Lung microvascular endothelial cell (primary cell): ENCODE data around the gene KRTAP19-7. TPM values are rescaled to one million over a fixed set of nuclear protein-coding genes. Genes with fewer than 3 reads are reported as not detected.

ENCODE experiments used
- DNase-seq, 2 donors: peaks; one replicate each; pipeline versions ENCODE4 v3.0.0 to v3.0.0-alpha.2; 2010; ENCODE audit warnings: low read depth in 2 of 2
- total RNA-seq: library from RNA; depleted of rRNA; stranded (reverse); fragments of >200 nt; gene quantifications from 2 replicates; pipeline ENCODE4 v1.2.1, GENCODE V29; 2014

Gene KRTAP19-7, protein sequence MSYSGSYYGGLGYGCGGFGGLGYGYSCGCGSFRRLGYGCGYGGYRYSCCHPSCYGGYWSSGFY
- total RNA-seq, result not detected in 2 replicates

DNA sequence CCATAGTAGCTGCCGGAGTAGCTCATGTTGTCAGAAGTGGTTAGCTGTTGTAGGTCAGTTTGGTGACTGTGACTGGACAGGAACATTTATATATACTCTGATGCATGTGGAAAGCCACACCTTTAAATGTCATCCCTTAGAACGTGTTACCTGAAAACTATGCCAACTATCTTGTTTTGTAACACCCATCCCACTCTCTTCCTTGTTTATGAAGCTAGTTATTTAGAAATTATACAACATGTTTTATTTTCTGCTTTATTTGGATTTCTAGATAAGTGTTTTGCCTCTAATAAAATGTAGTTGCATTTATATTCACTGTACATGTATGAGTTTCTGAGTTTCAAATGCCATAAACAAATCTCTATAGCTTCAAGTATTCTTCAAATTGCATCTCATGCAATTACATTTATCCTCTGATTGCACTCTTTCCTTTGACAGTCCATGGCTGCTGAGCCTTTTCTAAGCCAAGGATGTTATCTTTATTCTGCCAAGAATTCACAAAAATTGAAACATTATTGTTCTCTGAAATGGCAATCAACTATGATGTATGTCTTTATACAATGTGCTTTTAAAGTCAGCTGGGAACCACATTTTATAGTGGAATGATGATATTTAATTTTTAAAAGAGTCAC lies at the start of gene KRTAP19-7:
Gene KRTAP19-7, minus strand, starts transcription at position 51 of the 632 bp plus-strand sequence. Its CDS starts 25 bp downstream, at position 26.
- DNase-seq, result no peak

DNA sequence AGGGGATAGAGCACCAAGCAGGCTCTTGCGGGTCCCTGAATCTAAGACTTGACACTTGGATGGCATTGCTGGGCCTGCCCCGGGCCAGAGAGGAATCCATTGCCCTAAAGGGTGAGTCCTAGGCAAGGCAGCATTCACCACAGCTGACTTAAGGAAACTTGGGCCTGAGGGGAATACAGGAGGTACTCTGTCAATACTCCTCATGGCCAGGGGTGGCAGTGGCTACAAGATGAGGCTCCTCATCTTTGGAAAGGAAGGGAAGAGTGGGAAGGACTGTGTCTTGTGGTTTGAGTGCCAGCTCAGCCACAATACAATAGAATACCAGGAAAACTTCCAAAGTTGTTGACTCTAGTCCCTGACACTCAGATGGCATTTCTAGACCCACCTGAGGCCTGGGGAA lies 44.9 kb upstream of the KRTAP19-7 start:
- no peak for DNase-seq

DNA sequence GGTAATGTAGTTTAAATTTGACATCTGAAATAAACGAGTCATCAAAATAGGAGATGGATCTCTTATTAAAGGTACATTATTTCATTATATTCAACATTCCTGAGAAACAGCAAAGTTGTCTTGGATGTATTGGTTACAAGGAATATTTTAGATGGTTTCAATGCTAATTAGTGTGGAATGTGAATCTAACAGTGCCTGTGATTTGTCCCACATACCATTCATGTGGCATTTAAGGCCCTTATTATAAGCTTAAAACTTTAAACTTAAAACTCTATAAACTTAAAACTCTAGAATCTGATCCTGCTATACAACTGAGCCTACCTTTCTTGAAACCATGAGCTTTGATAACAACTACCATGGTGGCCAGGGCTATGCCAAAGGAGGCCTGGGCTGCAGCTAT lies 39.7 kb upstream of the KRTAP19-7 start, which contains the start of gene KRTAP22-1:
Gene KRTAP22-1, plus strand, starts transcription at position 301 of the 400 bp plus-strand sequence.
- no peak for DNase-seq

DNA sequence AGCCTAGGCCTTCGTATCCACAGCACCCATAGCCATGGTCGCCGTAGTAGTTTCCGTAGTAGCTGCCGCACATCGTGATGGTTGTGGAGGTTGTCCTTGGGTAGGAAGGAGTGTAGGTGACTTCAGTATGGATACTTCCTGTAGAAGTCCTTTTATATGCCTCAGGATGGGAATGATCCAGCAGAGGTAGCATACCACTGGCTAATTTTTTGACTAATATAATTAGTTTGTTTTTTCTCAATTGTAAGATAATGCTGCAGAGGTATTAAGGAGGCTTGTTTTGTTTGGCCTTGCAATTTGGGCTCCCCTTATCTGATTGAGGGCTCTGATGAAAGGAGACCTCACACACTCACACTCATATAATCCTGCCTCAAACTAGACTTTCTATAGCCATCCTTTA lies 37.7 kb upstream of the KRTAP19-7 start, which contains the start of gene KRTAP6-2:
Gene KRTAP6-2, minus strand, starts transcription at position 101 of the 400 bp plus-strand sequence. Its CDS starts 28 bp downstream, at position 73.
- DNase-seq, result no peak

DNA sequence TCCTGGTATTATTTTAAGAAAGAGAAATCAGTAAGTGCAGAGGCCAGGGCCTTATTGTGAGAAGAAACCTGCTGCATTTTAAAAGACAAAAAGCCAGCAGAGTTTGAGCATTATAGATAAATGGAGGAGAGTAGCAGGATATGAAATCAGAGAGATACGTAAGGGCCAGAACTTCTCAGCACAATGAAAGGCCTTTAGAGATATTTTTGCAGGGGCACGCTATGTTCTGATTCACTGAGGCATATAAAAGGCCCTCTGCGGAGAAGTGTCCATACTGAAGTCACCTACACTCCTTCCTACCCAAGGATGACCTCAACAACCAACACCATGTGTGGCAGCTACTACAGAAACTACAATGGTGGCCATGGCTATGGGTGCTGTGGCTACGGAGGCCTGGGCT lies 31.0 kb upstream of the KRTAP19-7 start, which contains the start of gene KRTAP6-3:
Gene KRTAP6-3, plus strand, starts transcription at position 301 of the 400 bp plus-strand sequence. Its CDS starts 6 bp downstream, at position 307.
- DNase-seq, result no peak

DNA sequence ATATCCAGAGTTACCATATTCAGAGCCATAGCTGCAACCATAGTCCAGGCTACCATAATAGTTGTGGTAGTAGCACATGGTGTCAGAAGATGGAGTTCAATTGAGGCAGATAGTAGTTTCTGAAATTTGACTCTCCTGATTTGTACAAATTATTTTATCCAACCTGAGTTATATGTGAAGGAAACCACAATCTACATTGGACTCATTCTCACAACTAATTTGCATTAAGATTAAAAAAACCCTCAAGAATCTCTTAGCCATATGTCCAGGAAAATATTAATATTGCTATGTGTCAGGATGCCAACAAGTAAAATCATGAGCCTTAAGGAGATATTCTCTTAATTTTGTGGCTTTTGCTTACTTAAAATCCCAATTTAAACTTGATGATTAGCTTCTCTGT lies 29.2 kb upstream of the KRTAP19-7 start, which contains the start of gene KRTAP22-2:
Gene KRTAP22-2, minus strand, starts transcription at position 101 of the 400 bp plus-strand sequence.
- no peak for DNase-seq

DNA sequence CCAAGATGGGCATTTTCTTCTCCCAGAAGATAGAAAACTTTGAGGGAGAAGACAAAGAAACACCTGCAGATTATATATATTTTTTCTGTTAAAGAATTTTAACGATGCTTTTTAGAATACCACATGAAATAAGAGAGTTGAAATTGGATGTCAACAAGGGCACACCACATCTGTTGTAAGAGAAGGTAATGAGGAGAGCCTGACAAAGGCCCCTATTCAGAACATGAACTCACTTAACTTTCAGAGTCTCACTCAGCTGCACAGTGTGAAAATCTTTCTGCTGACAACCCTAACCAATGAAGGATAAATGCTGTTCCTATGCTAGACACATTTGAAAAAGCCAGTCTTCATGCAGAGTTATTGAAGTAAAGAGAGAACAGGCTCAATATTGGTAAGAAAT lies 21.8 kb upstream of the KRTAP19-7 start:
- no peak for DNase-seq

DNA sequence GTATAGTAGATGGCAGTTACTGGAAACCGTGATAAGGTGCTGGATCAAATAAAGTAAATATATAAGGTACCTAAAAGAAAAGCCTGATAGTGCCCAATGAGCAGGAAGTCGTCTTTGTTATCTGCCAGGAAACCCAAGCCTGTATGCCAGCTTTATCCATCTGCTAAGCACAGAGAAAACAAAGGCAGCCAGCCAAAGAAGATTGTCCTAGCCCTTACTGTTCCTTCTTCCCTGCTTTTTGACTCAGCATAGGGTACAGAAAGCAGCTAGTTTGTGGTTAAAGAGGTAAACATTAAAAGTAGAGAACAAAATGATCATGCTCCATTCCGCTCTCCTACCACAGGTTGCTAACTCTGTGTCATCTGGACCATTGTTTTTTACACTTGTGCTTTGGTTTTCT lies 19.0 kb upstream of the KRTAP19-7 start:
- DNase-seq, result no peak

DNA sequence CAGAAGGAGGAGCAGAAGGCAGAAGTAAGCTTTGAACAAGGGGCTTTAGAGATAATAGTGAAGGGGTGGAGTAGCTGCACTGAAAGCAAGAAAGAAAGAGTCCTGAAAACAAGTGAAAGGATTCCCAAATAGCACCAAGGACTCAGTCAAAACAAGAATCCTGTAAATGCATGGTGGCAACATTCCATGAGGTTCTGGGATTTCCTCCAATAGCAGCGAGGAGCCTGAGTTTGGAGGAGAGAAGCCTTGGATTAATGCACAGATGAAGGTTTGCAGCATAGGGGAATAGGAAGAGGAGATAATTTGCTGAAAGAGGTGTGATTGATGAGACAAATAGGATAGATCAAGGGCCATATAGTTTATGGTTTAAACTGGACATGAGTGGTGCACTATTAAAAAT lies 18.2 kb upstream of the KRTAP19-7 start:
- DNase-seq, result no peak

DNA sequence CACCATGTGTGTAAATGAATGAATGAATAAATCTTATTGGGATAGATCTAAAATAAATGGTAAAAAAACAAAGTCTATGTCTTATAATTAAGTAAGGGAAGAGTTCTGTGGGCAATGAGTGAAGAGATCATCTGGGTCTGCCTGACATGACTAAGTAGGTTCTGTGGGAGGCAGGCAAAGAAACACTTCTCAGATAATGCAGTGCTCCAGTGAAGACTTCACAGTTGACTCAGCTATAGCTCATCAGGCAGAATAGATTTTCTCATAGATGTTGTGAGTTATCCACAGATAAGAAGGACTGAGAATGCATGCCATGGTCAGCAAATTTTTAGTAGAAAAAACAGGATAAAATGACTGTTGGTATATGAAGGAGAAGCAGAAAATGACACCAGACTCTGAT lies 16.7 kb upstream of the KRTAP19-7 start:
- DNase-seq, result no peak

DNA sequence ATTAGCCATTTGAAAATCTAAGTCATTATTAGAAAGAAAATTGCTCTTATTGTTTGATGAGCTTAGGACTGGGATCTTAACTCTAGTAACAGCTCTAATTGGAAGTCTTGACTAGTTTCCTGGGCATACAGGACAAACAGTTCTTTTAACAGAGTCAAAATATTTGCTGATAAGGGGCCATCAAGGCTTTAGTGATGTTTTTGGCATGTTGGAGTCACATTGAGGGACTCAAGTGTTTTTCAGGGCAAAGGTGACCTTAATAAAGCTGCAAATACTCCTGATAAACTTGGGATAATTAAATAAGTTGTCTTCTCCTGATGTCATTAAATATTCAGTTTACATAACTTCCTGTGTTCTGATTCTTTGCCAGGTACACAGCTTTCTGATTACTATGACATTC lies 6.5 kb upstream of the KRTAP19-7 start:
- no peak for DNase-seq

DNA sequence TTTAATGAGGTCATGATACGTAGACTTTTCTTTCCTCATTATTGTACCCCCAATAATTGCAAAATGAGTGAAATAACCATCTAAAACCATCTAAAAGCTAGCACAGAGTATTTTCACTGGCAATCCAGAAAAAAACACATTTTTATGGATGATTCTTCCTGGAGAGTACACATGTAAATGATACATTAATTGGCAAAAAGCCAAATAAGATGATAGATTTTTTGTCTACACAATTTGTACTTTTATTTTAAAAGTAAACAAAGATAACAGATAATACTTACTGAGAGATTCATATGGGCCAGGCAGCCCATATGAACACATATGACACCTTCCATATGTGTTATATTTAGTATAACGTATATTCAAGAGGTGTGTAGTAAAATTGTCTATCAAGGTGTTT lies 2.5 kb upstream of the KRTAP19-7 start:
- DNase-seq, result no peak

DNA sequence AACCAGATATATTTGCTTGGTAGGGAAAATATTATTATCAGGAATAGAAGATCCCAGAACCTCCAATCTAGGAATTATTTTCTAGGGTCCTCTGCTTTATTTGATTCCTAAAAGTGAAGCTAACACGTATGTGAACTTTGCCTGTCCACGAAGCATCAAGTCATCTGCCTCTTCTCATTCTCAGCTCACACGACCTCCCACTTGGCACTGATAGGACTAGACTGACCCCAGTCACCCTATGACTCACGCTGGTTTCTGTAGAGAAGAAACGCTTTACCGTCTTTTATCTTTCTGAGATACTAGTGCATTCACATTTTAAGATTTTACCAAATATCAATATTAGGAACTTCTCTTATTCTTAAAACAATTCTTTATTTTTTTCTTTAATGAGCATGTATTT lies 2.0 kb upstream of the KRTAP19-7 start:
- no peak for DNase-seq

DNA sequence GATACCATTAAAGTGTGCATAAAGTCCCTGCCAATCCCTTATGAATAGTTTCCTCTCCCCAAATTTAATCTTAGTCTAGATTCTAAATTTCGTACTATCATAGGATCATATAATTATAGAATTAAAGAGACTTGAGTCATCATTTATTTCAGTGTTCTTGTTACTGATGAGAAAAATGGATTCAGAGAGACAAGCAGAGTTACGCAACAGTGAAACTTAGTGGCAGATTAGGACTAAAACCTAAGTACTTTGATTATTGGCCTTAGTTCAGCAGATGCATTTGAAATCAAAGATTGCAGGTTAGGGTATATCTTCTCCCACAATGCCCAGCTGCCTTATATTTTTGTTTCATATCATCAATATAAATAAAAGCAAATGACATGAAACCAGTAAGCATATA lies 843 bp upstream of the KRTAP19-7 start:
- no peak for DNase-seq

DNA sequence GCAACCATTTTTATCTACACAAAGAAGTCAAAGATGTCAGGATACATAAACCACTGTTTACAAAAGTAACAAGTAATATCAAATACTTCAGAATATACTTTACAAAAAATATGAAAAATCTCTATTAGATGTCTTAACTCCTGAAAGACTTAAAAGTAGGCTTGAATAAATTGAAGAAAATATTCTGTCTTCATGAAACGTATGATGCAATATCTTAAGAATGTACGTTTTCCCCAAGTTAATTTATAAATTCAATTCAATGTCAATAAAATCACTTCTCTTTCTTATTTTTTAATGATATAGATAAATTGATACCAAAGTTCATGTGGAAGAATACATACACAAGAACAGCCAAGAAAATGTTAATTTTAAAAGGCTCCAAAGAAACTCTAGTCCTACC lies 6.0 kb downstream of the KRTAP19-7 start:
- DNase-seq, result no peak

DNA sequence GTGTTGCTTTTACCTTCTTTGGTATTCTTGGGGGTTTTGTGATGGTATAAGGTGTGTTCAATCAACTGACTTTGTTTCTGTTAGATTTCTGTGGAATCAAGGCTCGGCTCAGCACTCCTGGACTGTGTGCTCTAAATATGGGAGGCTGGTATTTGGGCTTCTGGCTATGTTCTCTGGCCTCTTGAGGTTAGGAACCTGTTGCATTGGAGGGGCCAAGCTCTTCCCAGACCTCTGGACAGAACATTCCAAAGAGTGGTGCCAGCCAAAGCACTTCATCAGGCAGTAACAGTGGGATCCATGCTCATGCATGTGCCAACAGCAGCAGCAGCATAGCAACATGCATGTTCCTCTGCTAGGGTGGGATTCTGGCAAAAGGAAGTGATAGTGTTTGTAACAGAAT lies 8.3 kb downstream of the KRTAP19-7 start:
- DNase-seq, result no peak

DNA sequence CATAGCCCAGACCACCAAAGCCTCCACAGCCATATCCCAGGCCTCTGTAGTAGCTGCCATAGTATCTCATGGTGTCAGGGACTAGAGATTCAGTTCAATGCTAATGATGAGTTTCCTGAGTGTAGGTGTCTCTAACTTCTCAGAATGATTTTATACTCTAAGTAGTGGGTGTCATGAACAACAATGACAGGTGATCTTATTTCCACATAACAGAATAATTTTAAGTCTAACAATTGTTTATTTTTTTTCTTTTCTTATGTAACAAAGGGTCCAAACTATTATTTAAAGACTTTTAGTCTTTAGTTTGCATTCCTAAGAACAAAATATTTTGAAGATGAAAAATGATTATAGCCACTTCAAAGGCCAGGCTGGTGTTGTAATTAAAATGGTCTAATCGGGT lies 19.4 kb downstream of the KRTAP19-7 start, which contains the start of gene KRTAP19-6:
Gene KRTAP19-6, minus strand, starts transcription at position 101 of the 400 bp plus-strand sequence. Its CDS starts 31 bp downstream, at position 70.
- no peak for DNase-seq

DNA sequence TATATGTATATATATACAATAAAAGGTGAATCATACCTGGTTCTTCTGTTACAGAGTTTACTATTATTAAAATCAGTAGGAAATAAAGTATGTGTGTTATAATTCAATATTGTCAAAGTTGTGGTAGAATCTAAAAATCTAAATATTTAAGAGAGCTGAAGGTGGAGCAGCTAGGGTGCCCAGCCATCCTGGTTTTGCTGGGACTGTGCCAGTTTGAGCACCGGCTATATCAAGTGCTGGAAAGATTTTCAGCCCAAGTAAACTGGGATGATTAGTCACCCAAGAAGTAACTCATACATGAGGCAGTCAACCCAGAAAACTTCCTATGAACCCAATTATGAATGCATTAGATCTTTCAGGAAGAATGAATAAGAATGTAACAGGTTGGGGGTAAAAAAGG lies 42.2 kb downstream of the KRTAP19-7 start:
- no peak for DNase-seq

DNA sequence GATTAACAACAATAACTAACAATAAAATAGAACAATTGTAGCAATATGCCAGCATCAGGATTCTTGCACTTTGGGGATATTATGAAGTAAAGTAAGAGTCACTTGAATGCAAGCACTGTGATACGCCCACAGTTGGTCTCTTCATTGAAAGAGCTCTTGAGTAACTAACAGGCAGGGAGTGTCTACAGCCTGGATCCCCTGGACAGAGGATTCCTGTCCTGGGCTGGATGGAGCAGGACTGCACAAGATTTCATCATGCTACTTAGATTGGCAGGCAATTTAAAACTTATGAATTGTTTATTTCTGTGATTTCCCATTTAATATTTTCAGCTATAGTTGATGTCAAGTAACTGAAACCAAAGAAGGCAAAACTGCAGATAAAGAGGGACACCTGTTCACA lies 45.4 kb downstream of the KRTAP19-7 start:
- DNase-seq, result no peak
